Brain microvascular endothelial cell (primary cell): ENCODE measurements around the gene CFAP46.

Source experiments
- DNase-seq: peaks from one replicate; pipeline ENCODE4 v3.0.0-alpha.2; 2020
- H3K27ac ChIP-seq: fragments of 250-450 bp; sonication (Bioruptor Pico); 2 replicates; pipeline ENCODE4 v1.5.1; 2020; ENCODE audit warnings: mild to moderate bottlenecking, moderate library complexity
- H3K27me3 ChIP-seq: fragments of 250-450 bp; sonication (Bioruptor Pico); replicated peaks from 2 replicates; pipeline ENCODE4 v1.5.1; 2020; ENCODE audit warnings: mild to moderate bottlenecking
- H3K36me3 ChIP-seq: fragments of 250-450 bp; sonication (Bioruptor Pico); replicated peaks from 2 replicates; pipeline ENCODE4 v1.5.1; 2020; ENCODE audit warnings: mild to moderate bottlenecking
- H3K4me3 ChIP-seq: 2 replicates; pipeline ENCODE4 v1.5.1; 2011; ENCODE audit warnings: low read depth, mild to moderate bottlenecking, control low read depth, low read length, moderate library complexity
- CTCF ChIP-seq: IDR thresholded peaks from 2 replicates; pipeline ENCODE4 v1.5.1; 2011; ENCODE audit warnings: low read depth, mild to moderate bottlenecking, moderate library complexity, low read length, control low read depth, inconsistent platforms; ENCODE audit errors: missing control alignments
- in situ Hi-C: cut with HindIII; loops from 2 replicates; pipeline ENCODE4 v1.10.0; 2017; ENCODE audit warnings: low sequenced_read_pairs, low pct_ligation_motif_present

CFAP46 gene

GRCh38 chr10:132861884-132862461 is 80.4 kb downstream of the CFAP46 start:
- Histone ChIP-seq H3K36me3 (no peaks in the 10 kb centered on the region), H3K27me3 (no peaks in the 10 kb centered on the region), H3K27ac (no peak overlapping the region), H3K4me3 (no peak overlapping the region)
- no peak for TF ChIP-seq CTCF
- no peak for DNase-seq
- in situ Hi-C loops: no loop called here

GRCh38 chr10:132861116-132861691 is 81.2 kb downstream of the CFAP46 start:
- no peak for DNase-seq
- TF ChIP-seq CTCF: no peak
- in situ Hi-C loops: no loop called here
- H3K27ac ChIP-seq: no peak overlapping the region
- no peaks in the 10 kb centered on the region for H3K27me3 ChIP-seq
- H3K36me3 ChIP-seq: no peaks in the 10 kb centered on the region
- H3K4me3 ChIP-seq: no peak overlapping the region

- Histone ChIP-seq H3K36me3 (no peaks in the 10 kb centered on the region), H3K4me3 (no peak overlapping the region), H3K27me3 (no peaks in the 10 kb centered on the region), H3K27ac (no peak overlapping the region)
- no peak for TF ChIP-seq CTCF
- DNase-seq: no peak
- in situ Hi-C loops: no loop called here
Measured at GRCh38 chr10:132860532-132860931, 81.8 kb downstream of the CFAP46 start.

GRCh38 chr10:132859084-132859855 is 83.1 kb downstream of the CFAP46 start:
- in situ Hi-C loops: no loop called here
- Histone ChIP-seq H3K27ac (no peak overlapping the region), H3K4me3 (no peak overlapping the region), H3K27me3 (no peaks in the 10 kb centered on the region), H3K36me3 (no peaks in the 10 kb centered on the region)
- TF ChIP-seq CTCF: no peak
- DNase-seq: no peak

GRCh38 chr10:132858121-132859081 is 84.0 kb downstream of the CFAP46 start:
- no peak for TF ChIP-seq CTCF
- Histone ChIP-seq H3K4me3 (no peak overlapping the region), H3K27ac (no peak overlapping the region), H3K36me3 (no peaks in the 10 kb centered on the region), H3K27me3 (no peaks in the 10 kb centered on the region)
- DNase-seq: no peak
- in situ Hi-C loops: no loop called here
